IMR-90 (cell line): ENCODE data around the gene TPPP3. TPM values are rescaled to one million over a fixed set of nuclear protein-coding genes. Genes with fewer than 3 reads are reported as not detected.

Experiments used
- ATAC-seq: fragments of 200-7000 bp; cut with Tn5 transposase; 2 replicates; pipeline ENCODE4 v1.9.1; 2020; ENCODE audit warnings: low read depth, mild to moderate bottlenecking, moderate library complexity
- BruUV-seq: library from RNA; stranded (reverse); fragments of 400-500 nt; replicated peaks from 2 replicates; lab custom pipeline; 2021; lab: Mats Ljungman, UMichigan
- CTCF ChIA-PET: fragments of 300-600 bp; formaldehyde crosslinking; extraction: SDS; loops from one replicate; lab custom pipeline; 2021; ENCODE audit warnings: antibody characterized with exemption; lab: Yijun Ruan, JAX
- POLR2A ChIA-PET: fragments of 300-600 bp; sonication (Branson Sonifier 250); formaldehyde crosslinking; loops from one replicate; lab custom pipeline; 2022; ENCODE audit warnings: antibody characterized with exemption; ENCODE audit not compliant: unreplicated experiment; lab: Charles Lee
- DNase-seq: peaks from one replicate; pipeline ENCODE4 v3.0.0; 2013
- H2AFZ ChIP-seq: replicated peaks from 2 replicates; pipeline ENCODE3; 2013; ENCODE audit warnings: low read length, mild to moderate bottlenecking; ENCODE audit not compliant: poor library complexity
- H2AK5ac ChIP-seq: 2 replicates; pipeline ENCODE4 v1.6.1; 2013; ENCODE audit warnings: low read depth, low read length, inconsistent platforms
- H2AK9ac ChIP-seq: replicated peaks from 2 replicates; pipeline ENCODE3; 2013; ENCODE audit warnings: mild to moderate bottlenecking, low read depth, low read length, moderate library complexity; ENCODE audit not compliant: poor library complexity
- H2BK120ac ChIP-seq: 2 replicates; pipeline ENCODE4 v1.6.1; 2013; ENCODE audit warnings: low read depth, low read length, inconsistent platforms
- H2BK15ac ChIP-seq: 3 replicates; pipeline ENCODE4 v1.6.1; 2013; ENCODE audit warnings: low read depth, low read length, inconsistent platforms
- H2BK20ac ChIP-seq: 2 replicates; pipeline ENCODE4 v1.6.1; 2013; ENCODE audit warnings: low read depth, mild to moderate bottlenecking, inconsistent platforms, low read length, moderate library complexity
- H2BK5ac ChIP-seq: 2 replicates; pipeline ENCODE4 v1.6.1; 2013; ENCODE audit warnings: mild to moderate bottlenecking, low read depth, low read length, inconsistent platforms; ENCODE audit not compliant: poor library complexity, severe bottlenecking
- H3K14ac ChIP-seq: replicated peaks from 2 replicates; pipeline ENCODE4 v1.6.1; 2013; ENCODE audit warnings: low read depth, low read length, inconsistent platforms
- H3K18ac ChIP-seq: 2 replicates; pipeline ENCODE4 v1.6.1; 2013; ENCODE audit warnings: low read depth, low read length, control low read depth
- H3K23ac ChIP-seq: 2 replicates; pipeline ENCODE4 v1.6.1; 2013; ENCODE audit warnings: low read depth, low read length, inconsistent platforms
- H3K27ac ChIP-seq: 2 replicates; pipeline ENCODE4 v1.5.1; 2013; ENCODE audit warnings: mild to moderate bottlenecking, control low read depth, low read length; ENCODE audit not compliant: insufficient read depth
- H3K27me3 ChIP-seq: 2 replicates; pipeline ENCODE4 v1.6.1; 2013; ENCODE audit warnings: low read length; ENCODE audit not compliant: control insufficient read depth, insufficient read depth
- H3K36me3 ChIP-seq: 2 replicates; pipeline ENCODE4 v1.6.1; 2013; ENCODE audit warnings: low read length, mixed read lengths; ENCODE audit not compliant: control insufficient read depth, insufficient read depth
- H3K4ac ChIP-seq: 2 replicates; pipeline ENCODE4 v1.6.1; 2013; ENCODE audit warnings: low read depth, low read length, inconsistent platforms
- H3K4me1 ChIP-seq: 2 replicates; pipeline ENCODE4 v1.6.1; 2013; ENCODE audit warnings: low read length, mixed read lengths; ENCODE audit not compliant: control insufficient read depth, insufficient read depth
- H3K4me2 ChIP-seq: 2 replicates; pipeline ENCODE4 v1.6.1; 2013; ENCODE audit warnings: low read depth, mild to moderate bottlenecking, control low read depth, low read length, moderate library complexity
- H3K4me3 ChIP-seq: 2 replicates; pipeline ENCODE4 v1.5.1; 2013; ENCODE audit warnings: low read depth, mild to moderate bottlenecking, control low read depth, low read length, moderate library complexity; ENCODE audit not compliant: insufficient read depth
- H3K56ac ChIP-seq: 2 replicates; pipeline ENCODE4 v1.6.1; 2013; ENCODE audit warnings: low read length, inconsistent platforms; ENCODE audit not compliant: insufficient read depth; ENCODE audit errors: extremely low read depth
- H3K79me1 ChIP-seq, 2 experiments: 2 replicates each; pipeline ENCODE4 v1.6.1; 2013; ENCODE audit warnings: low read length in 2 of 2, inconsistent platforms in 1 of 2, low read depth in 1 of 2
- H3K9ac ChIP-seq: 2 replicates; pipeline ENCODE4 v1.6.1; 2013; ENCODE audit warnings: low read depth, low read length, control low read depth
- H3K9me1 ChIP-seq: 2 replicates; pipeline ENCODE4 v1.6.1; 2013; ENCODE audit warnings: low read length, inconsistent platforms; ENCODE audit not compliant: insufficient read depth
- H3K9me3 ChIP-seq: 2 replicates; pipeline ENCODE4 v1.6.1; 2013; ENCODE audit warnings: low read length; ENCODE audit not compliant: control insufficient read depth, insufficient read depth
- H4K20me1 ChIP-seq: 2 replicates; pipeline ENCODE4 v1.6.1; 2013; ENCODE audit warnings: low read length, inconsistent platforms; ENCODE audit not compliant: insufficient read depth
- H4K5ac ChIP-seq: 2 replicates; pipeline ENCODE4 v1.6.1; 2013; ENCODE audit warnings: mild to moderate bottlenecking, low read depth, low read length, control low read depth
- H4K8ac ChIP-seq, 2 experiments: 2 replicates each; pipeline ENCODE4 v1.6.1; 2013; ENCODE audit warnings: low read depth in 2 of 2, low read length in 2 of 2, control low read depth in 1 of 2, inconsistent platforms in 1 of 2
- H4K91ac ChIP-seq: 2 replicates; pipeline ENCODE4 v1.6.1; 2013; ENCODE audit warnings: low read depth, low read length, inconsistent platforms; ENCODE audit not compliant: insufficient read depth
- BHLHE40 ChIP-seq: fragments of 150-350 bp; IDR thresholded peaks from 2 replicates; pipeline ENCODE4 v1.6.1; 2016; ENCODE audit warnings: mild to moderate bottlenecking, low read depth, low read length
- CEBPB ChIP-seq: IDR thresholded peaks from 2 replicates; pipeline ENCODE4 v1.6.1; 2012; ENCODE audit warnings: low read depth, low read length, improper control_type of control experiment
- CHD1 ChIP-seq: IDR thresholded peaks from 2 replicates; pipeline ENCODE4 v1.6.1; 2012; ENCODE audit warnings: low read depth, low read length, improper control_type of control experiment
- CTCF ChIP-seq: conservative IDR thresholded peaks from 2 replicates; pipeline ENCODE4 v1.5.1; 2012; ENCODE audit warnings: mild to moderate bottlenecking, low read depth, low read length, improper control_type of control experiment
- ELK1 ChIP-seq: fragments of 150-350 bp; IDR thresholded peaks from 2 replicates; pipeline ENCODE4 v1.6.1; 2016; ENCODE audit warnings: low read depth, mild to moderate bottlenecking, low read length, moderate library complexity, borderline replicate concordance
- FOS ChIP-seq: fragments of 150-350 bp; IDR thresholded peaks from 2 replicates; pipeline ENCODE4 v1.6.1; 2016; ENCODE audit warnings: low read depth, low read length
- MAFK ChIP-seq: IDR thresholded peaks from 2 replicates; pipeline ENCODE4 v1.6.1; 2012; ENCODE audit warnings: low read depth, low read length, improper control_type of control experiment
- MAZ ChIP-seq: IDR thresholded peaks from 2 replicates; pipeline ENCODE4 v1.6.1; 2012; ENCODE audit warnings: low read depth, mild to moderate bottlenecking, low read length, improper control_type of control experiment, moderate library complexity, borderline replicate concordance
- MXI1 ChIP-seq: IDR thresholded peaks from 2 replicates; pipeline ENCODE4 v1.6.1; 2012; ENCODE audit warnings: low read depth, mild to moderate bottlenecking, low read length, moderate library complexity, borderline replicate concordance
- NFE2L2 ChIP-seq: fragments of 150-350 bp; IDR thresholded peaks from 2 replicates; pipeline ENCODE4 v1.6.1; 2016; ENCODE audit warnings: low read depth, mild to moderate bottlenecking, low read length
- POLR2A ChIP-seq: IDR thresholded peaks from 2 replicates; pipeline ENCODE4 v1.6.1; 2012; ENCODE audit warnings: mild to moderate bottlenecking, low read depth, low read length
- RAD21 ChIP-seq: IDR thresholded peaks from 2 replicates; pipeline ENCODE4 v1.6.1; 2012; ENCODE audit warnings: low read length, improper control_type of control experiment
- RCOR1 ChIP-seq: IDR thresholded peaks from 2 replicates; pipeline ENCODE4 v1.6.1; 2012; ENCODE audit warnings: mild to moderate bottlenecking, low read length, improper control_type of control experiment; ENCODE audit not compliant: insufficient replicate concordance
- RFX5 ChIP-seq: IDR thresholded peaks from 2 replicates; pipeline ENCODE4 v1.8.0; 2012; ENCODE audit warnings: low read depth, mild to moderate bottlenecking, low read length, moderate library complexity
- SMC3 ChIP-seq: fragments of 150-350 bp; IDR thresholded peaks from 2 replicates; pipeline ENCODE4 v1.6.1; 2016; ENCODE audit warnings: low read depth, mild to moderate bottlenecking, antibody characterized with exemption, low read length, moderate library complexity
- USF2 ChIP-seq: fragments of 150-350 bp; IDR thresholded peaks from 2 replicates; pipeline ENCODE4 v1.6.1; 2017; ENCODE audit warnings: mild to moderate bottlenecking, antibody characterized with exemption, low read length, low read depth
- WGBS, 2 experiments: methylation state at CpG; one replicate each; pipeline versions ENCODE4 v1.1.5 to v1.1.7; 2013; ENCODE audit warnings: missing lambda C conversion rate in 2 of 2; ENCODE audit not compliant: insufficient read length in 1 of 2; ENCODE audit errors: extremely low coverage in 2 of 2; 5-methylcytosine and 5-hydroxymethylcytosine counted together
- dilution Hi-C: fragments of 300-500 bp; cut with HindIII; formaldehyde crosslinking; loops from one replicate; pipeline ENCODE4 v1.14.3; 2018; ENCODE audit warnings: low sequenced_read_pairs; ENCODE audit not compliant: unreplicated experiment
- in situ Hi-C: fragments of 300-500 bp; cut with MboI; formaldehyde crosslinking; loops from 3 replicates; pipeline ENCODE4 v1.14.3; 2019; ENCODE audit warnings: low sequenced_read_pairs, inconsistent platforms, mixed read lengths
- intact Hi-C: fragments of 100-400 bp; cut with micrococcal nuclease; formaldehyde crosslinking; loops from 2 replicates; pipeline ENCODE4 v1.10.0; 2022
- polyA plus RNA-seq, 3 experiments: library from polyadenylated mRNA; depleted of rRNA; stranded (reverse); fragments of >200 nt; gene quantifications; 2 replicates each; pipeline ENCODE4 v1.2.3, GENCODE V29; 2012; ENCODE audit warnings: low replicate concordance in 1 of 3
- total RNA-seq: library from RNA; depleted of rRNA; stranded (reverse); fragments of >200 nt; gene quantifications from 2 replicates; pipeline ENCODE4 v1.2.3, GENCODE V29; 2012

TPPP3 gene
- total and polyA plus RNA-seq, 2 of the 4 experiments (the other 2 are of a cell fraction): 0.54 to 2.4 TPM

- ATAC-seq (no peak), DNase-seq (no peak)
- Histone ChIP-seq H2AK5ac (no peak overlapping the region), H3K9me1 (peaks cover 3% of the 10 kb centered on the region; the same call in 1 of the 2 replicates), H3K18ac (no peak overlapping the region), H3K23ac (no peak overlapping the region), H3K27ac (no peak overlapping the region), H3K56ac (no peak overlapping the region), H4K8ac (no peak overlapping the region), H4K91ac (no peak overlapping the region), H4K5ac (no peak overlapping the region), H3K4me3 (no peak overlapping the region), H2BK15ac (no peak overlapping the region), H3K9me3 (no peaks in the 10 kb centered on the region), H2BK120ac (no peak overlapping the region), H3K4me1 (peaks cover 5% of the 10 kb centered on the region; the same call in 1 of the 2 replicates), H2BK5ac (no peak overlapping the region), H2AK9ac (no peak overlapping the region), H3K36me3 (peaks cover 20% of the 10 kb centered on the region), H4K20me1 (peaks cover 12% of the 10 kb centered on the region), H3K79me1 (no peaks in the 10 kb centered on the region), H2AFZ (no peak overlapping the region), H2BK20ac (no peak overlapping the region), H3K9ac (no peak overlapping the region), H3K27me3 (peaks cover 27% of the 10 kb centered on the region), H3K14ac (no peak overlapping the region), H3K4me2 (no peak overlapping the region), H3K4ac (no peak overlapping the region)
- dilution Hi-C loops (no loop called here), intact Hi-C loops (no loop called here), in situ Hi-C loops (no loop called here)
- TF ChIP-seq NFE2L2: no peak
- no peak for TF ChIP-seq RFX5
- TF ChIP-seq MAZ: no peak
- no peak for TF ChIP-seq RAD21
- TF ChIP-seq CEBPB: no peak
- TF ChIP-seq RCOR1: no peak
- no peak for TF ChIP-seq SMC3
- no peak for TF ChIP-seq MAFK
- no peak for TF ChIP-seq ELK1
- no peak for TF ChIP-seq FOS
- no peak for TF ChIP-seq MXI1
- no peak for TF ChIP-seq CHD1
- no peak for TF ChIP-seq USF2
- TF ChIP-seq BHLHE40: no peak
- TF ChIP-seq CTCF: no peak
- TF ChIP-seq POLR2A: no peak
- no CpG with 5 or more reads among the region's 5 CpGs for WGBS, 2 experiments
- CTCF ChIA-PET: interaction anchor here (0.6 to 0.8 kb wide), 3 partner anchors 9 to 22 kb away, joined by 3 to 4 read pairs (median 3); no protein-coding TSS in a partner anchor
- BruUV-seq: no TSS peak
- POLR2A ChIA-PET: no interaction called here
Measured at GRCh38 chr16:67433131-67433719, 39.9 kb upstream of the TPPP3 start.
